Natural killer cell (primary cell): ENCODE measurements around the gene DSC2. TPM values are rescaled to one million over a fixed set of nuclear protein-coding genes. Genes with fewer than 3 reads are reported as not detected.

ENCODE experiments used
- ATAC-seq, 3 donors: fragments of 150-1000 bp in 2 of 3; fragments of 200-7000 bp in 1 of 3; cut with Tn5 transposase; 1 replicate in 1 of 3; 2 replicates in 2 of 3; pipeline ENCODE4 v1.10.0; 2021; ENCODE audit warnings: mild to moderate bottlenecking in 2 of 3, moderate library complexity in 2 of 3
- DNase-seq, 2 donors: peaks; one replicate each; pipeline versions ENCODE4 v3.0.0 to v3.0.0-alpha.2; 2013 to 2021; ENCODE audit warnings: mixed read lengths in 1 of 2
- H3K27ac ChIP-seq: one replicate; pipeline ENCODE4 v1.5.1; 2013; ENCODE audit warnings: mild to moderate bottlenecking, low read length
- H3K27me3 ChIP-seq: one replicate; pipeline ENCODE4 v1.6.1; 2013; ENCODE audit warnings: low read length; ENCODE audit not compliant: control insufficient read depth, insufficient read depth
- H3K36me3 ChIP-seq: one replicate; pipeline ENCODE4 v1.6.1; 2013; ENCODE audit warnings: low read length; ENCODE audit not compliant: control insufficient read depth, insufficient read depth
- H3K4me1 ChIP-seq: one replicate; pipeline ENCODE4 v1.6.1; 2013; ENCODE audit warnings: low read length; ENCODE audit not compliant: control insufficient read depth, insufficient read depth
- H3K4me3 ChIP-seq: one replicate; pipeline ENCODE4 v1.5.1; 2013; ENCODE audit warnings: low read length
- H3K9me3 ChIP-seq: one replicate; pipeline ENCODE4 v1.6.1; 2013; ENCODE audit warnings: low read length; ENCODE audit not compliant: control insufficient read depth, insufficient read depth
- H3K27ac Mint-ChIP-seq, 2 donors: one replicate each; pipeline ENCODE4 v1.8.0; 2022; ENCODE audit warnings: mild to moderate bottlenecking in 2 of 2, mixed read lengths in 2 of 2, moderate library complexity in 1 of 2
- H3K27me3 Mint-ChIP-seq, 2 donors: one replicate each; pipeline ENCODE4 v1.8.0; 2022; ENCODE audit warnings: low read depth in 2 of 2, mixed read lengths in 2 of 2
- H3K36me3 Mint-ChIP-seq: one replicate; pipeline ENCODE4 v1.8.0; 2022; ENCODE audit warnings: mixed read lengths
- H3K4me1 Mint-ChIP-seq, 2 donors: one replicate each; pipeline ENCODE4 v1.8.0; 2022; ENCODE audit warnings: mixed read lengths in 2 of 2
- H3K4me3 Mint-ChIP-seq: one replicate; pipeline ENCODE4 v1.8.0; 2022; ENCODE audit warnings: mild to moderate bottlenecking, moderate library complexity, mixed read lengths
- H3K9me3 Mint-ChIP-seq, 2 donors: one replicate each; pipeline ENCODE4 v1.8.0; 2022; ENCODE audit warnings: mixed read lengths in 2 of 2
- CTCF ChIP-seq: fragments of 200-600 bp; IDR thresholded peaks from one replicate; pipeline ENCODE4 v1.8.0; 2022; ENCODE audit warnings: antibody characterized with exemption
- whole genome bisulfite sequencing: methylation state at CpG from one replicate; pipeline ENCODE4 v1.1.7; 2013; ENCODE audit warnings: missing lambda C conversion rate; ENCODE audit not compliant: insufficient coverage; 5-methylcytosine and 5-hydroxymethylcytosine counted together
- intact Hi-C: fragments of 100-400 bp; cut with micrococcal nuclease; formaldehyde crosslinking; loops from one replicate; pipeline ENCODE4 v1.14.2; 2022
- total RNA-seq, 4 donors: library from RNA; stranded (reverse); fragments of 120-200 nt in 1 of 4; gene quantifications; one replicate each; pipeline versions ENCODE4 v1.2.3 to v1.2.4, GENCODE V29; 2013 to 2022

The DSC2 gene
- total RNA-seq, 3 donors from 2014 or later (not counting 1 experiment from before 2014, with no cell fraction given) = 0.32 to 0.40 TPM; not detected in 1

- TF ChIP-seq CTCF = no peak
- H3K4me3 ChIP-seq = no peak overlapping the region
- intact Hi-C loops = no loop called here
- DNase-seq (no peak), ATAC-seq (no peak)
- Mint-ChIP-seq H3K9me3 (peaks cover 10 to 15% of the 10 kb centered on the region in 2 donors), H3K36me3 (no peaks in the 10 kb centered on the region), H3K4me3 (no peak overlapping the region), H3K27me3 (no peaks in the 10 kb centered on the region), H3K4me1 (no peaks in the 10 kb centered on the region), H3K27ac (no peak overlapping the region)
- no peaks in the 10 kb centered on the region for H3K36me3 ChIP-seq
- H3K27me3 ChIP-seq = no peaks in the 10 kb centered on the region
- H3K27ac ChIP-seq = no peak overlapping the region
- 56% methylated on average over 1 of the region's 1 CpG for WGBS
- no peaks in the 10 kb centered on the region for H3K9me3 ChIP-seq
- H3K4me1 ChIP-seq = no peaks in the 10 kb centered on the region
These were observed 10.9 kb downstream of the DSC2 start for GRCh38 chr18:31091350-31091749.

GRCh38 chr18:31088532-31088931, 13.7 kb downstream of the DSC2 start:
- TF ChIP-seq CTCF = no peak
- no peaks in the 10 kb centered on the region for H3K9me3 ChIP-seq
- H3K4me1 ChIP-seq = no peaks in the 10 kb centered on the region
- H3K27ac ChIP-seq = no peak overlapping the region
- WGBS = 90% methylated on average over 3 of the region's 3 CpGs
- Mint-ChIP-seq H3K27me3 (no peaks in the 10 kb centered on the region), H3K4me3 (no peak overlapping the region), H3K4me1 (no peaks in the 10 kb centered on the region), H3K36me3 (no peaks in the 10 kb centered on the region), H3K27ac (no peak overlapping the region), H3K9me3 (peaks cover 0 to 4% of the 10 kb centered on the region in 2 donors)
- no peaks in the 10 kb centered on the region for H3K27me3 ChIP-seq
- DNase-seq (no peak), ATAC-seq (no peak)
- no peaks in the 10 kb centered on the region for H3K36me3 ChIP-seq
- H3K4me3 ChIP-seq = no peak overlapping the region
- intact Hi-C loops = no loop called here

- 74% methylated on average over 2 of the region's 3 CpGs for WGBS
- H3K4me3 ChIP-seq = no peak overlapping the region
These were observed 22.2 kb downstream of the DSC2 start for GRCh38 chr18:31079973-31080372.

More at GRCh38 chr18:31079973-31080372, 22.2 kb downstream of the DSC2 start:
- Histone ChIP-seq H3K36me3 (no peaks in the 10 kb centered on the region), H3K27me3 (no peaks in the 10 kb centered on the region), H3K4me1 (no peaks in the 10 kb centered on the region), H3K9me3 (peaks cover 3% of the 10 kb centered on the region), H3K27ac (no peak overlapping the region)
- DNase-seq (no peak), ATAC-seq (no peak)
- intact Hi-C loops = no loop called here
- H3K9me3 Mint-ChIP-seq = peaks cover 2 to 17% of the 10 kb centered on the region in 2 donors
- H3K36me3 Mint-ChIP-seq = no peaks in the 10 kb centered on the region
- no peaks in the 10 kb centered on the region for H3K27me3 Mint-ChIP-seq
- no peak overlapping the region for H3K4me3 Mint-ChIP-seq
- H3K27ac Mint-ChIP-seq = no peak overlapping the region
- TF ChIP-seq CTCF = no peak
- no peaks in the 10 kb centered on the region for H3K4me1 Mint-ChIP-seq
